Liver (tissue), 9 donors: ENCODE measurements around the gene EXOC3L1. TPM values are rescaled to one million over a fixed set of nuclear protein-coding genes. Genes with fewer than 3 reads are reported as not detected.

Experiments
- DNase-seq: peaks from one replicate; pipeline ENCODE4 v3.0.0-alpha.2; 2017; ENCODE audit warnings: low spot score
- H3K27ac ChIP-seq, 2 donors: one replicate each; pipeline ENCODE4 v1.7.0; 2013; ENCODE audit warnings: inconsistent platforms in 2 of 2, low read length in 2 of 2, control low read depth in 1 of 2, low read depth in 1 of 2, mild to moderate bottlenecking in 1 of 2
- H3K27me3 ChIP-seq, 4 donors: one replicate each; pipeline versions ENCODE4 v1.6.1 to v1.7.0; 2013; ENCODE audit warnings: low read length in 3 of 4, inconsistent platforms in 1 of 4, mild to moderate bottlenecking in 1 of 4, moderate library complexity in 1 of 4; ENCODE audit not compliant: control insufficient read depth in 4 of 4, insufficient read depth in 4 of 4
- H3K36me3 ChIP-seq, 4 donors: one replicate each; pipeline versions ENCODE4 v1.6.1 to v1.7.0; 2013; ENCODE audit warnings: low read length in 3 of 4, mild to moderate bottlenecking in 3 of 4, low read depth in 1 of 4, moderate library complexity in 1 of 4; ENCODE audit not compliant: control insufficient read depth in 4 of 4, insufficient read depth in 3 of 4
- H3K4me1 ChIP-seq, 4 donors: one replicate each; pipeline versions ENCODE4 v1.6.1 to v1.7.0; 2013; ENCODE audit warnings: low read length in 3 of 4, mild to moderate bottlenecking in 3 of 4, moderate library complexity in 1 of 4; ENCODE audit not compliant: control insufficient read depth in 4 of 4, insufficient read depth in 4 of 4
- H3K4me3 ChIP-seq, 3 donors: one replicate each; pipeline versions ENCODE4 v1.6.1 to v1.7.0; 2013; ENCODE audit warnings: low read length in 3 of 3, control low read depth in 1 of 3, low read depth in 1 of 3, mild to moderate bottlenecking in 1 of 3
- H3K9ac ChIP-seq, 2 donors: one replicate each; pipeline ENCODE4 v1.7.0; 2013; ENCODE audit warnings: low read length in 2 of 2, mild to moderate bottlenecking in 2 of 2, moderate library complexity in 2 of 2, control low read depth in 1 of 2, low read depth in 1 of 2
- H3K9me3 ChIP-seq, 4 donors: one replicate each; pipeline versions ENCODE4 v1.6.1 to v1.7.0; 2013; ENCODE audit warnings: low read length in 3 of 4; ENCODE audit not compliant: control insufficient read depth in 4 of 4
- EGR1 ChIP-seq, 2 donors: IDR thresholded peaks; 2 replicates each; pipeline ENCODE4 v1.6.1; 2016 to 2018; ENCODE audit warnings: antibody characterized with exemption in 2 of 2, low read depth in 2 of 2
- FOXA1 ChIP-seq: IDR thresholded peaks from 2 replicates; pipeline ENCODE4 v1.6.1; 2016; ENCODE audit warnings: antibody characterized with exemption
- FOXA2 ChIP-seq: IDR thresholded peaks from 2 replicates; pipeline ENCODE4 v1.6.1; 2016; ENCODE audit warnings: antibody characterized with exemption
- GABPA ChIP-seq, 2 donors: IDR thresholded peaks in 1 of 2; conservative IDR thresholded peaks in 1 of 2; 2 replicates each; pipeline ENCODE4 v1.6.1; 2016; ENCODE audit warnings: antibody characterized with exemption in 2 of 2, mild to moderate bottlenecking in 1 of 2, moderate library complexity in 1 of 2
- HNF4A ChIP-seq, 2 donors: conservative IDR thresholded peaks; 2 replicates each; pipeline ENCODE4 v1.6.1; 2016; ENCODE audit warnings: antibody characterized with exemption in 2 of 2, mild to moderate bottlenecking in 2 of 2
- HNF4G ChIP-seq: IDR thresholded peaks from 2 replicates; pipeline ENCODE4 v1.6.1; 2016; ENCODE audit warnings: antibody characterized with exemption
- JUND ChIP-seq, 2 donors: IDR thresholded peaks; 2 replicates each; pipeline ENCODE4 v1.6.1; 2016; ENCODE audit warnings: antibody characterized with exemption in 2 of 2
- NR2F2 ChIP-seq: IDR thresholded peaks from 2 replicates; pipeline ENCODE4 v1.6.1; 2016; ENCODE audit warnings: antibody characterized with exemption
- RAD21 ChIP-seq, 2 donors: IDR thresholded peaks; 2 replicates each; pipeline ENCODE4 v1.6.1; 2016; ENCODE audit warnings: antibody characterized with exemption in 2 of 2, mild to moderate bottlenecking in 2 of 2
- RXRA ChIP-seq, 2 donors: IDR thresholded peaks; 2 replicates each; pipeline ENCODE4 v1.6.1; 2017 to 2018; ENCODE audit warnings: antibody characterized with exemption in 2 of 2, mild to moderate bottlenecking in 1 of 2
- SP1 ChIP-seq: IDR thresholded peaks from 2 replicates; pipeline ENCODE4 v1.6.1; 2018; ENCODE audit warnings: antibody characterized with exemption, mild to moderate bottlenecking
- TAF1 ChIP-seq: conservative IDR thresholded peaks from 2 replicates; pipeline ENCODE4 v1.6.1; 2016; ENCODE audit warnings: antibody characterized with exemption, mild to moderate bottlenecking
- WGBS: extraction: QIAGEN DNeasy Blood & Tissue Kit; methylation state at CpG from one replicate; pipeline ENCODE4 v1.1.7; 2013; 5-methylcytosine and 5-hydroxymethylcytosine counted together
- polyA plus RNA-seq, 2 donors: library from polyadenylated mRNA; stranded (reverse) in 1 of 2; unstranded in 1 of 2; fragments of 200-250 nt in 1 of 2; fragments of >200 nt in 1 of 2; fragmentation: Nextera tagmentation in 1 of 2; extraction: Ambion mirVana in 1 of 2; gene quantifications; one replicate each; pipeline versions ENCODE4 v1.2.1 to v1.2.3, GENCODE V29; 2013 to 2015
- total RNA-seq, 2 donors: library from RNA; depleted of rRNA; stranded (reverse); fragments of >200 nt; gene quantifications; one replicate each; pipeline ENCODE4 v1.2.3, GENCODE V29; 2014
- TF ChIP-seq, protein P1 (sequence below): IDR thresholded peaks from 2 replicates; pipeline ENCODE4 v1.6.1; 2016; ENCODE audit warnings: antibody characterized with exemption
- TF ChIP-seq, protein P2 (sequence below): fragments of 150-350 bp; IDR thresholded peaks from 2 replicates; pipeline ENCODE4 v1.5.1; 2017; ENCODE audit warnings: improper control_type of control experiment, low read depth, low read length; ENCODE audit not compliant: missing input control
- TF ChIP-seq, protein P3 (sequence below): IDR thresholded peaks from 2 replicates; pipeline ENCODE4 v1.6.1; 2016; ENCODE audit warnings: antibody characterized with exemption, mild to moderate bottlenecking
- TF ChIP-seq, protein P4 (sequence below): IDR thresholded peaks from 2 replicates; pipeline ENCODE4 v1.6.1; 2016; ENCODE audit warnings: antibody characterized with exemption
- donor health status: healthy.
- donor health status: healthy.
- donor health status: healthy.
- donor health status: healthy.
- donor health status: healthy.

Gene EXOC3L1, protein sequence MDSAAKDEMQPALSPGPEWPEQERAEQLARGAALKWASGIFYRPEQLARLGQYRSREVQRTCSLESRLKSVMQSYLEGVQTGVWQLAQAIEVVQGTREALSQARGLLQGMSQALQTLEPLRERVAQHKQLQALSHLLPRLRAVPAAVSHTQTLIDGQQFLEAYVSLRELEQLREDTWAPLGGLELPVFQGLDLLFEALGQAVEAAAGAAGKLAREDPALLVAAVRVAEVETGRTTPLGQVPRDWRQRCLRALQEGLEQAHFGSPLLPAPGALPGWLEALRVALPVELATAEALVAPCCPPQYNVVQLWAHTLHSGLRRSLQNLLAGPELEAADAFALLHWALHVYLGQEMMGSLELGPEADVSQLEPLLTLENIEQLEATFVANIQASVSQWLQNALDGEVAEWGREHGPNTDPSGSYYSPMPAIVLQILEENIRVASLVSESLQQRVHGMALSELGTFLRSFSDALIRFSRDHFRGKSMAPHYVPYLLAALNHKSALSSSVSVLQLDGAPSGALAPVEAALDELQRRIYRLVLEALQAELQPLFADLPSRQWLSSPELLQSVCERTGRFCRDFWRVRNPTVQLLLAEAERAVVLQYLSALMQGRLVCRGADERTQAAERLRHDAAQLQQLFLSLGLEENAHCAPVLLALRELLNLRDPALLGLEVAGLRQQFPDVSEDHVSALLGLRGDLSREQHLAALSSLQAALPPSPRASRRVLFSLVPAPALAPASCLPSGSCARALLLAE
- total RNA-seq: 1 to 10 TPM; 2.2 to 3.3 TPM
- 1 to 10 TPM; 1.1 to 3.7 TPM for polyA plus RNA-seq

DNA sequence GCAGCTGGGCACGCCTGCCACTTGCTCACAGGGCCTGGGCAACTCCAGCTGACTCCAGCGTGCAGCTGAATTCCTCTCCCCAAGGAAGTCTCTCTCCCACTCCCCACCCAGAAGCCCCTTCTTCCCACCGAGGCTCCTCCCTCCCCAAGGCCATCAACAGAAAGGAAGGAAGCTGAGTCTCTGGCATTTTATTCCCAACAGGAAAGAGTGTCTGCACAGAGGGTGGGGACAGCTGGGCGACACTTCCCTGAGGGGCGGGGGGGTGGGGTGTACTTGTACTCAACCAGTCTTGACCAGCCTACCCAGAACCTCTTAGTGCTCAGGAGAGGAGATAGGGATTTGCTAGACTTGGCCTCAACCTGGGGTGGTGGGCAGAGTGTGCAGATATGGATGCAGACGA lies at the start of gene EXOC3L1:
EXOC3L1 (minus strand) TSS at position 96 of the 400 bp plus-strand sequence. CDS start 460 bp downstream, outside the sequence.
- Histone ChIP-seq H3K9me3 (no peaks in the 10 kb centered on the region), H3K4me1 (peaks cover 10 to 34% (median 30%) of the 10 kb centered on the region in 4 donors), H3K4me3 (peak within 1 kb of the TSS in 1 of 3 donors; percentile 7), H3K36me3 (peaks cover 6 to 10% (median 8%) of the 10 kb centered on the region in 4 donors), H3K27me3 (no peaks in the 10 kb centered on the region), H3K9ac (no peak within 1 kb of the TSS), H3K27ac (no peak within 1 kb of the TSS)
- no peak for DNase-seq
- TF ChIP-seq HNF4G (no peak), TAF1 (no peak), RAD21 (IDR thresholded peaks at IDR 0.05) (no peak), SP1 (no peak), FOXA2 (no peak), EGR1 (IDR thresholded peaks at IDR 0.05; ENCODE audit: low read depth in 2 of 2) (no peak), HNF4A (conservative IDR thresholded peaks at IDR 0.05) (no peak), RXRA (IDR thresholded peaks at IDR 0.05) (no peak), JUND (IDR thresholded peaks at IDR 0.05) (no peak), NR2F2 (no peak), GABPA (IDR thresholded peaks at IDR 0.05 in 1 of 2, conservative IDR thresholded peaks at IDR 0.05 in 1 of 2) (no peak), FOXA1 (no peak)
- TF ChIP-seq, protein P1, sequence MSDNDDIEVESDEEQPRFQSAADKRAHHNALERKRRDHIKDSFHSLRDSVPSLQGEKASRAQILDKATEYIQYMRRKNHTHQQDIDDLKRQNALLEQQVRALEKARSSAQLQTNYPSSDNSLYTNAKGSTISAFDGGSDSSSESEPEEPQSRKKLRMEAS: no peak
- TF ChIP-seq, protein P2, sequence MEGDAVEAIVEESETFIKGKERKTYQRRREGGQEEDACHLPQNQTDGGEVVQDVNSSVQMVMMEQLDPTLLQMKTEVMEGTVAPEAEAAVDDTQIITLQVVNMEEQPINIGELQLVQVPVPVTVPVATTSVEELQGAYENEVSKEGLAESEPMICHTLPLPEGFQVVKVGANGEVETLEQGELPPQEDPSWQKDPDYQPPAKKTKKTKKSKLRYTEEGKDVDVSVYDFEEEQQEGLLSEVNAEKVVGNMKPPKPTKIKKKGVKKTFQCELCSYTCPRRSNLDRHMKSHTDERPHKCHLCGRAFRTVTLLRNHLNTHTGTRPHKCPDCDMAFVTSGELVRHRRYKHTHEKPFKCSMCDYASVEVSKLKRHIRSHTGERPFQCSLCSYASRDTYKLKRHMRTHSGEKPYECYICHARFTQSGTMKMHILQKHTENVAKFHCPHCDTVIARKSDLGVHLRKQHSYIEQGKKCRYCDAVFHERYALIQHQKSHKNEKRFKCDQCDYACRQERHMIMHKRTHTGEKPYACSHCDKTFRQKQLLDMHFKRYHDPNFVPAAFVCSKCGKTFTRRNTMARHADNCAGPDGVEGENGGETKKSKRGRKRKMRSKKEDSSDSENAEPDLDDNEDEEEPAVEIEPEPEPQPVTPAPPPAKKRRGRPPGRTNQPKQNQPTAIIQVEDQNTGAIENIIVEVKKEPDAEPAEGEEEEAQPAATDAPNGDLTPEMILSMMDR: no peak
- TF ChIP-seq, protein P3, sequence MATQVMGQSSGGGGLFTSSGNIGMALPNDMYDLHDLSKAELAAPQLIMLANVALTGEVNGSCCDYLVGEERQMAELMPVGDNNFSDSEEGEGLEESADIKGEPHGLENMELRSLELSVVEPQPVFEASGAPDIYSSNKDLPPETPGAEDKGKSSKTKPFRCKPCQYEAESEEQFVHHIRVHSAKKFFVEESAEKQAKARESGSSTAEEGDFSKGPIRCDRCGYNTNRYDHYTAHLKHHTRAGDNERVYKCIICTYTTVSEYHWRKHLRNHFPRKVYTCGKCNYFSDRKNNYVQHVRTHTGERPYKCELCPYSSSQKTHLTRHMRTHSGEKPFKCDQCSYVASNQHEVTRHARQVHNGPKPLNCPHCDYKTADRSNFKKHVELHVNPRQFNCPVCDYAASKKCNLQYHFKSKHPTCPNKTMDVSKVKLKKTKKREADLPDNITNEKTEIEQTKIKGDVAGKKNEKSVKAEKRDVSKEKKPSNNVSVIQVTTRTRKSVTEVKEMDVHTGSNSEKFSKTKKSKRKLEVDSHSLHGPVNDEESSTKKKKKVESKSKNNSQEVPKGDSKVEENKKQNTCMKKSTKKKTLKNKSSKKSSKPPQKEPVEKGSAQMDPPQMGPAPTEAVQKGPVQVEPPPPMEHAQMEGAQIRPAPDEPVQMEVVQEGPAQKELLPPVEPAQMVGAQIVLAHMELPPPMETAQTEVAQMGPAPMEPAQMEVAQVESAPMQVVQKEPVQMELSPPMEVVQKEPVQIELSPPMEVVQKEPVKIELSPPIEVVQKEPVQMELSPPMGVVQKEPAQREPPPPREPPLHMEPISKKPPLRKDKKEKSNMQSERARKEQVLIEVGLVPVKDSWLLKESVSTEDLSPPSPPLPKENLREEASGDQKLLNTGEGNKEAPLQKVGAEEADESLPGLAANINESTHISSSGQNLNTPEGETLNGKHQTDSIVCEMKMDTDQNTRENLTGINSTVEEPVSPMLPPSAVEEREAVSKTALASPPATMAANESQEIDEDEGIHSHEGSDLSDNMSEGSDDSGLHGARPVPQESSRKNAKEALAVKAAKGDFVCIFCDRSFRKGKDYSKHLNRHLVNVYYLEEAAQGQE: no peak
- TF ChIP-seq, protein P4, sequence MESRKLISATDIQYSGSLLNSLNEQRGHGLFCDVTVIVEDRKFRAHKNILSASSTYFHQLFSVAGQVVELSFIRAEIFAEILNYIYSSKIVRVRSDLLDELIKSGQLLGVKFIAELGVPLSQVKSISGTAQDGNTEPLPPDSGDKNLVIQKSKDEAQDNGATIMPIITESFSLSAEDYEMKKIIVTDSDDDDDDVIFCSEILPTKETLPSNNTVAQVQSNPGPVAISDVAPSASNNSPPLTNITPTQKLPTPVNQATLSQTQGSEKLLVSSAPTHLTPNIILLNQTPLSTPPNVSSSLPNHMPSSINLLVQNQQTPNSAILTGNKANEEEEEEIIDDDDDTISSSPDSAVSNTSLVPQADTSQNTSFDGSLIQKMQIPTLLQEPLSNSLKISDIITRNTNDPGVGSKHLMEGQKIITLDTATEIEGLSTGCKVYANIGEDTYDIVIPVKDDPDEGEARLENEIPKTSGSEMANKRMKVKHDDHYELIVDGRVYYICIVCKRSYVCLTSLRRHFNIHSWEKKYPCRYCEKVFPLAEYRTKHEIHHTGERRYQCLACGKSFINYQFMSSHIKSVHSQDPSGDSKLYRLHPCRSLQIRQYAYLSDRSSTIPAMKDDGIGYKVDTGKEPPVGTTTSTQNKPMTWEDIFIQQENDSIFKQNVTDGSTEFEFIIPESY: no peak
- 58% methylated on average over 6 of the region's 6 CpGs for WGBS
